Fibroblast of the aortic adventitia (primary cell): ENCODE results near the gene P3H4. TPM values are rescaled to one million over a fixed set of nuclear protein-coding genes. Genes with fewer than 3 reads are reported as not detected.

Experiments used
- DNase-seq: peaks from one replicate; pipeline ENCODE4 v3.0.0-alpha.2; 2010; ENCODE audit warnings: low read depth
- H3K4me3 ChIP-seq: 2 replicates; pipeline ENCODE4 v1.5.1; 2011; ENCODE audit warnings: low read depth, mild to moderate bottlenecking, control low read depth, low read length, moderate library complexity
- CTCF ChIP-seq: IDR thresholded peaks from 2 replicates; pipeline ENCODE4 v1.5.1; 2011; ENCODE audit warnings: mild to moderate bottlenecking, low read length, control low read depth, inconsistent platforms; ENCODE audit not compliant: insufficient read depth
- total RNA-seq: library from RNA; depleted of rRNA; stranded (reverse); fragments of >200 nt; gene quantifications from 2 replicates; pipeline ENCODE4 v1.2.3, GENCODE V29; 2012; ENCODE audit warnings: low replicate concordance

P3H4 gene
- total RNA-seq, 1 donor: 35.5 TPM

GRCh38 chr17:41786227-41787020 lies 25.3 kb downstream of the P3H4 start, which contains the start of gene JUP:
Gene JUP (minus strand): TSS chr17:41786711. CDS start chr17:41771854, 14,857 bp downstream.
- DNase-seq: peak; percentile 96
- H3K4me3 ChIP-seq: peak within 1 kb of the TSS; percentile 65
- peak; percentile 15 for TF ChIP-seq CTCF

GRCh38 chr17:41785859-41786226 lies 25.9 kb downstream of the P3H4 start:
- H3K4me3 ChIP-seq: peak overlapping the region; percentile 65
- TF ChIP-seq CTCF: no peak
- DNase-seq: no peak

GRCh38 chr17:41785091-41785858 lies 26.5 kb downstream of the P3H4 start:
- DNase-seq: no peak
- TF ChIP-seq CTCF: no peak
- H3K4me3 ChIP-seq: peak overlapping the region; percentile 65

GRCh38 chr17:41784207-41784744 lies 27.5 kb downstream of the P3H4 start:
- peak; percentile 32 for DNase-seq
- no peak for TF ChIP-seq CTCF
- H3K4me3 ChIP-seq: no peak overlapping the region

- TF ChIP-seq CTCF: no peak
- no peak for DNase-seq
These were observed 29.6 kb downstream of the P3H4 start for GRCh38 chr17:41782142-41782541.

GRCh38 chr17:41781404-41782110 lies 30.2 kb downstream of the P3H4 start:
- no peak for DNase-seq
- no peak overlapping the region for H3K4me3 ChIP-seq
- TF ChIP-seq CTCF: no peak

More at GRCh38 chr17:41782142-41782541, 29.6 kb downstream of the P3H4 start:
- H3K4me3 ChIP-seq: no peak overlapping the region
